OCI-LY3 (cell line): ENCODE results near the gene SIK3.

ENCODE experiments used
- H2AFZ ChIP-seq: fragments of 200-600, 300-600 bp; shearing (Covaris generic); 2 replicates; pipeline ENCODE4 v1.6.0; 2014; ENCODE audit warnings: antibody characterized with exemption, low read depth, low read length
- H3K27ac ChIP-seq: fragments of 200-600, 300-600 bp; sonication (generic); 2 replicates; pipeline ENCODE4 v1.5.1; 2014; ENCODE audit warnings: mild to moderate bottlenecking, low read length, moderate library complexity, mixed read lengths
- H3K27me3 ChIP-seq: fragments of 200-600, 300-600 bp; sonication (generic); 2 replicates; pipeline ENCODE4 v1.6.1; 2014; ENCODE audit warnings: low read depth, low read length, mixed read lengths
- H3K36me3 ChIP-seq: fragments of 200-600, 300-600 bp; sonication (generic); replicated peaks from 2 replicates; pipeline ENCODE3; 2014; ENCODE audit warnings: low read depth, low read length, mixed read lengths
- H3K4me1 ChIP-seq: fragments of 300-600, 200-600 bp; sonication (generic); 2 replicates; pipeline ENCODE4 v1.6.1; 2014; ENCODE audit warnings: low read length, mixed read lengths
- H3K4me2 ChIP-seq: fragments of 200-600, 300-600 bp; sonication (generic); 2 replicates; pipeline ENCODE4 v1.6.1; 2014; ENCODE audit warnings: low read length, mixed read lengths
- H3K4me3 ChIP-seq: fragments of 300-600, 200-600 bp; sonication (generic); 2 replicates; pipeline ENCODE4 v1.5.1; 2014; ENCODE audit warnings: antibody characterized with exemption, mild to moderate bottlenecking, low read length, moderate library complexity
- H3K79me2 ChIP-seq: fragments of 300-600, 200-600 bp; shearing (Covaris generic); 2 replicates; pipeline ENCODE4 v1.6.1; 2014; ENCODE audit warnings: mild to moderate bottlenecking, low read length, mixed read lengths
- H3K9ac ChIP-seq: fragments of 300-600, 200-600 bp; shearing (Covaris generic); 2 replicates; pipeline ENCODE4 v1.6.0; 2014; ENCODE audit warnings: mild to moderate bottlenecking, low read length, moderate library complexity
- H3K9me3 ChIP-seq: fragments of 200-600, 300-600 bp; shearing (Covaris generic); 2 replicates; pipeline ENCODE4 v1.6.1; 2014; ENCODE audit warnings: low read length, mixed read lengths; ENCODE audit not compliant: insufficient read depth
- H4K20me1 ChIP-seq: fragments of 200-600, 300-600 bp; sonication (generic); 2 replicates; pipeline ENCODE4 v1.6.1; 2016; ENCODE audit warnings: low read length, mixed read lengths; ENCODE audit not compliant: insufficient read depth
- CTCF ChIP-seq: fragments of 200-600, 300-600 bp; sonication (generic); IDR thresholded peaks from 2 replicates; pipeline ENCODE4 v1.5.1; 2014; ENCODE audit warnings: antibody characterized with exemption, low read length, low read depth
- EZH2phosphoT487 ChIP-seq: fragments of 200-600 bp; shearing (Covaris generic); IDR thresholded peaks from 2 replicates; pipeline ENCODE4 v1.6.1; 2018; ENCODE audit warnings: antibody characterized with exemption, mixed run types, low read depth

Gene SIK3

GRCh38 chr11:116888884-116889549 lies 209.2 kb downstream of the SIK3 start:
- no peak overlapping the region for H2AFZ ChIP-seq
- no peak overlapping the region for H3K4me3 ChIP-seq
- H3K27me3 ChIP-seq: no peaks in the 10 kb centered on the region
- H3K9me3 ChIP-seq: no peaks in the 10 kb centered on the region
- H3K4me1 ChIP-seq: 0 out of 2 replicates have a peak, but pooled peaks cover 3% of the 10 kb centered on the region
- no peak overlapping the region for H3K27ac ChIP-seq
- TF ChIP-seq EZH2phosphoT487: no peak
- no peak for TF ChIP-seq CTCF
- no peak overlapping the region for H3K4me2 ChIP-seq
- H3K9ac ChIP-seq: no peak overlapping the region
- H3K79me2 ChIP-seq: no peaks in the 10 kb centered on the region
- no peaks in the 10 kb centered on the region for H3K36me3 ChIP-seq
- H4K20me1 ChIP-seq: no peaks in the 10 kb centered on the region

GRCh38 chr11:116888024-116888423 lies 210.2 kb downstream of the SIK3 start:
- Histone ChIP-seq H3K9ac (no peak overlapping the region), H2AFZ (no peak overlapping the region), H3K4me3 (no peak overlapping the region), H3K9me3 (no peaks in the 10 kb centered on the region), H3K4me1 (0 out of 2 replicates have a peak, but pooled peaks cover 3% of the 10 kb centered on the region), H4K20me1 (no peaks in the 10 kb centered on the region), H3K4me2 (no peak overlapping the region), H3K36me3 (no peaks in the 10 kb centered on the region), H3K27me3 (no peaks in the 10 kb centered on the region), H3K27ac (no peak overlapping the region), H3K79me2 (no peaks in the 10 kb centered on the region)
- TF ChIP-seq CTCF (no peak), EZH2phosphoT487 (no peak)

- no peak overlapping the region for H3K4me2 ChIP-seq
- no peak overlapping the region for H3K4me3 ChIP-seq
- H2AFZ ChIP-seq: no peak overlapping the region
These were observed 212.1 kb downstream of the SIK3 start for GRCh38 chr11:116885951-116886655.

More at GRCh38 chr11:116885951-116886655, 212.1 kb downstream of the SIK3 start:
- Histone ChIP-seq H3K4me1 (0 out of 2 replicates have a peak, but pooled peaks cover 3% of the 10 kb centered on the region), H3K27ac (no peak overlapping the region), H4K20me1 (no peaks in the 10 kb centered on the region), H3K27me3 (no peaks in the 10 kb centered on the region), H3K9me3 (no peaks in the 10 kb centered on the region), H3K79me2 (no peaks in the 10 kb centered on the region), H3K9ac (no peak overlapping the region), H3K36me3 (no peaks in the 10 kb centered on the region)
- no peak for TF ChIP-seq CTCF
- TF ChIP-seq EZH2phosphoT487: no peak
